PFSK-1 (cell line): ENCODE results near the gene SLC16A9.

ENCODE experiments used
- FOXP2 ChIP-seq: optimal IDR thresholded peaks from 2 replicates; pipeline ENCODE3; 2011; ENCODE audit warnings: borderline replicate concordance, control low read depth, inconsistent platforms; ENCODE audit not compliant: insufficient read depth; ENCODE audit errors: extremely low read length, extremely low read depth
- POLR2AphosphoS5 ChIP-seq: IDR thresholded peaks from 2 replicates; pipeline ENCODE4 v1.6.1; 2012; ENCODE audit warnings: low read depth, mild to moderate bottlenecking, control low read depth, low read length, moderate library complexity
- SIN3A ChIP-seq: IDR thresholded peaks from 2 replicates; pipeline ENCODE4 v1.6.1; 2012; ENCODE audit warnings: mild to moderate bottlenecking, low read length, moderate library complexity, borderline replicate concordance; ENCODE audit not compliant: insufficient read depth
- TAF1 ChIP-seq: IDR thresholded peaks from 2 replicates; pipeline ENCODE4 v1.6.1; 2012; ENCODE audit warnings: low read length, control low read depth, borderline replicate concordance; ENCODE audit not compliant: insufficient read depth
- TF ChIP-seq, protein P1 (sequence below), 2 experiments: IDR thresholded peaks; 2 replicates each; pipeline versions ENCODE4 v1.6.1 to v1.8.0; 2011 to 2012; ENCODE audit warnings: low read depth in 2 of 2, low read length in 2 of 2, control low read depth in 1 of 2, inconsistent platforms in 1 of 2, mild to moderate bottlenecking in 1 of 2, moderate library complexity in 1 of 2; ENCODE audit not compliant: insufficient read depth in 1 of 2

SLC16A9 gene

DNA sequence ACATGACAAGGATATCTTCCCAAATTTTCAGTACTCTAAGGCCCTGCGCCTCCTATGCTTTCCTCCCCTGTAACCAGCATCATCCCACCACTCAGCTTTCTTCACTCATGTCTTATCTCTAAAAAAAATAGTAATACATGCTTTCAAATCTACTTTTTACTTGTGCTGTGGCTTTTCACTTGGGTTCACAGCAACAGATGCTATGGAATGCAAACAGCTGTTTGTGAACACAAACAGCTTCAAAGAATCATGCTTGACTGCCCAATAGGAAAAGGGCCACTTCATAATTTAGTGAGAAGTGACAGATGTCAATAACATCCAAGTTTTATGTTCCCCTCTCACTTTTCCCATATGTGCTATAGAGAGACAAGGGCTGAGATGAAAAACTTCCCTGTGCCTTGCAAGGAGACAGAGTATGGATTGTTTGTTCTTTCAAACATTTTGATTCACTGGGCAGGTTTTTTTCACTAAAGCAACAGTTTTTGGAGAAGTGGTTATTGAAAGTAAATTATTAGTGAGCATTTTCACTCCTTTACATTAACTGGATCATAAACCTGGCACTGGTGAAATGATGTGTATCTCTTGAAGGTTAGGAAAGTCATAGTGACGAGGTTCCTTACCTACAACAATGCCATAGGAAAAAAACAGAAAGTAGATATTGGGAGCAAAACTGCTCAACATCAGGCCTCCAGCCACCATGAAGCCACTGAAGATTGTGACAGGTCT, 37.3 kb downstream of the SLC16A9 start:
- TF ChIP-seq FOXP2 (no peak), SIN3A (no peak), POLR2AphosphoS5 (no peak), TAF1 (no peak)
- TF ChIP-seq, protein P1, sequence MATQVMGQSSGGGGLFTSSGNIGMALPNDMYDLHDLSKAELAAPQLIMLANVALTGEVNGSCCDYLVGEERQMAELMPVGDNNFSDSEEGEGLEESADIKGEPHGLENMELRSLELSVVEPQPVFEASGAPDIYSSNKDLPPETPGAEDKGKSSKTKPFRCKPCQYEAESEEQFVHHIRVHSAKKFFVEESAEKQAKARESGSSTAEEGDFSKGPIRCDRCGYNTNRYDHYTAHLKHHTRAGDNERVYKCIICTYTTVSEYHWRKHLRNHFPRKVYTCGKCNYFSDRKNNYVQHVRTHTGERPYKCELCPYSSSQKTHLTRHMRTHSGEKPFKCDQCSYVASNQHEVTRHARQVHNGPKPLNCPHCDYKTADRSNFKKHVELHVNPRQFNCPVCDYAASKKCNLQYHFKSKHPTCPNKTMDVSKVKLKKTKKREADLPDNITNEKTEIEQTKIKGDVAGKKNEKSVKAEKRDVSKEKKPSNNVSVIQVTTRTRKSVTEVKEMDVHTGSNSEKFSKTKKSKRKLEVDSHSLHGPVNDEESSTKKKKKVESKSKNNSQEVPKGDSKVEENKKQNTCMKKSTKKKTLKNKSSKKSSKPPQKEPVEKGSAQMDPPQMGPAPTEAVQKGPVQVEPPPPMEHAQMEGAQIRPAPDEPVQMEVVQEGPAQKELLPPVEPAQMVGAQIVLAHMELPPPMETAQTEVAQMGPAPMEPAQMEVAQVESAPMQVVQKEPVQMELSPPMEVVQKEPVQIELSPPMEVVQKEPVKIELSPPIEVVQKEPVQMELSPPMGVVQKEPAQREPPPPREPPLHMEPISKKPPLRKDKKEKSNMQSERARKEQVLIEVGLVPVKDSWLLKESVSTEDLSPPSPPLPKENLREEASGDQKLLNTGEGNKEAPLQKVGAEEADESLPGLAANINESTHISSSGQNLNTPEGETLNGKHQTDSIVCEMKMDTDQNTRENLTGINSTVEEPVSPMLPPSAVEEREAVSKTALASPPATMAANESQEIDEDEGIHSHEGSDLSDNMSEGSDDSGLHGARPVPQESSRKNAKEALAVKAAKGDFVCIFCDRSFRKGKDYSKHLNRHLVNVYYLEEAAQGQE (IDR thresholded peaks at IDR 0.05; ENCODE audit: insufficient read depth in 1 of 2, low read depth in 2 of 2, low read length in 2 of 2): no peak

DNA sequence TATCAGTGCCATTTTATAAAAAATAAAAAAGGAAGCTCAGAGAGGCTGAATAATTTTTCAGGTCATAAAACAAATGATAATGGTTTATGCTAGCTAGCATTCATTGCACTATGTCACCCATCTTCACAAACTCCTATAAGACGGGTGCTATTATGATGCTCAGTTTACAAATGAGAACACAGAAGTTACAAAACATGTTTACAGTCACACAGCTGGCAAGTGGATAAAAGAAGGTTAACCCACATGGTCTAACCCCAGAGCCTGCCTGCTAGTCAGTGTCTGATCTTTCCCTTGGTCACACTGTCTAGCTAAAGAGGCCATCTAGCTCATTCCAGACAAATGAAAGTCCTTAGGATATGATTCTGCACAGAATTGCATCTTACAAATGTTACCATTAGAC, 39.4 kb downstream of the SLC16A9 start:
- no peak for TF ChIP-seq TAF1

DNA sequence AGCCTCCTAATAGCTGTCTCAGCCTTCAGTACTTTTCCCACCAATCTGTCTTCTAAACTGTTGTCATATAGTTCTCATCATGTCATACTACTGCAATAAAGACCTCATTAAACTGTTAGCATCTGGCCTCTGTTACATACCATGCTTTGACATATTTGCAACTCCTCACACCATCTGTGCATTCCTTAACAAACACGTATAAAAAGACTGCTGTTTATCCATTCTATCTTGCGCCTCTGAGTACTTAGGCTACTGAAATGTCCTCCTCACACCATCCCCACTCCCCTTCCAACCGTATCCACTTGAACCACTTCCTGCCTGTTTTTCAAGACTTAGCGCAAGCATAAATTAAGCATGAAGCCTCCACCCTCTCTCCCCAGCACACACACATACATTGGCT, 41.6 kb downstream of the SLC16A9 start:
- TF ChIP-seq POLR2AphosphoS5 (no peak), SIN3A (no peak), FOXP2 (no peak), TAF1 (no peak)
- TF ChIP-seq, protein P1 (IDR thresholded peaks at IDR 0.05; ENCODE audit: insufficient read depth in 1 of 2, low read depth in 2 of 2, low read length in 2 of 2): no peak

DNA sequence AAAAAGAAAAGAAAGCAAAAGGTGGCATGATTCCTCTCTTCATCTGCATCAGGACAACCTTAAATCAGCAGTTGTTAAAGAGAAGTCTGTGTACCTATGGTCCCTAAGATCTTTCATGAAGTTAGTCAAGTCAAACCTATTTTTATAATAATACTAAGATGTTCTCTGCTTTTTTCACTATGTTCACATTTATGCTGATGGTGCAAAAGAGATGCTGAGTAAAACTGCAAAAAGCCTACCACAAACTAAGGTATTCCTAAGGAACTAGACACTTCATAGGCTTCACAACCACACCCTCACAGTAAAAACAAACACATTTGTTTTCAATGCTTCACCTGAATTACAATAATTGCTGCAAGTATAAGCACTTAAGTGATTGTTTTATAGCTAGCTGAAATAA, 43.3 kb downstream of the SLC16A9 start:
- TF ChIP-seq, protein P1 (IDR thresholded peaks at IDR 0.05; ENCODE audit: insufficient read depth in 1 of 2, low read depth in 2 of 2, low read length in 2 of 2): no peak
- no peak for TF ChIP-seq TAF1
- TF ChIP-seq POLR2AphosphoS5: no peak
- no peak for TF ChIP-seq SIN3A
- TF ChIP-seq FOXP2: no peak

DNA sequence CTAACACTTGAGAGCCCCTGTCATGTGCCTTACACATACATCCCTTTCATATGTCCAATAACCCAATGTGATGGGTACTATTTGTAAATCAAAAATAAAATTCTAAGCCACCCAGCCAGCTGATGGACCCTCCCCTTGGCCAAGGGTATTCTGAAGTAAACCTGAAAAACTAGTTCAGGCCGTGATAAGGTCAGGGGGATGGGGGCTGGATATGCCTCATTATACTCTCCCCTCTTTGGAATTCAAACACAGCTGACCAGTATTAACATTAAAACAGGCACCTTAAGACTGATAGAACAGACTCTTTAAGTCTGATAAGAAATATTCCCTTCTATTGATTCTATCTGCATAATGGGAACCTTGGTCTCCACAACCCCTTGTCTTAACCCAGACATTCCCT, 51.9 kb downstream of the SLC16A9 start:
- TF ChIP-seq POLR2AphosphoS5 (no peak), FOXP2 (no peak), TAF1 (no peak), SIN3A (no peak)
- TF ChIP-seq, protein P1 (IDR thresholded peaks at IDR 0.05; ENCODE audit: insufficient read depth in 1 of 2, low read depth in 2 of 2, low read length in 2 of 2): no peak
